ENCODE results near the gene TLR5.

GRCh38 chr1:223142269-223142668, 779 bp downstream of the TLR5 start:
- TF ChIP-seq, protein P1, sequence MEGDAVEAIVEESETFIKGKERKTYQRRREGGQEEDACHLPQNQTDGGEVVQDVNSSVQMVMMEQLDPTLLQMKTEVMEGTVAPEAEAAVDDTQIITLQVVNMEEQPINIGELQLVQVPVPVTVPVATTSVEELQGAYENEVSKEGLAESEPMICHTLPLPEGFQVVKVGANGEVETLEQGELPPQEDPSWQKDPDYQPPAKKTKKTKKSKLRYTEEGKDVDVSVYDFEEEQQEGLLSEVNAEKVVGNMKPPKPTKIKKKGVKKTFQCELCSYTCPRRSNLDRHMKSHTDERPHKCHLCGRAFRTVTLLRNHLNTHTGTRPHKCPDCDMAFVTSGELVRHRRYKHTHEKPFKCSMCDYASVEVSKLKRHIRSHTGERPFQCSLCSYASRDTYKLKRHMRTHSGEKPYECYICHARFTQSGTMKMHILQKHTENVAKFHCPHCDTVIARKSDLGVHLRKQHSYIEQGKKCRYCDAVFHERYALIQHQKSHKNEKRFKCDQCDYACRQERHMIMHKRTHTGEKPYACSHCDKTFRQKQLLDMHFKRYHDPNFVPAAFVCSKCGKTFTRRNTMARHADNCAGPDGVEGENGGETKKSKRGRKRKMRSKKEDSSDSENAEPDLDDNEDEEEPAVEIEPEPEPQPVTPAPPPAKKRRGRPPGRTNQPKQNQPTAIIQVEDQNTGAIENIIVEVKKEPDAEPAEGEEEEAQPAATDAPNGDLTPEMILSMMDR (IDR thresholded peaks at IDR 0.05; ENCODE audit: low read depth, low read length), result no peak
- no peak for TF ChIP-seq EZH2phosphoT487 (IDR thresholded peaks at IDR 0.05; ENCODE audit: low read depth)
